PC-3 (cell line): Measurements from ENCODE around the gene UBE2D4. TPM values are rescaled to one million over a fixed set of nuclear protein-coding genes. Genes with fewer than 3 reads are reported as not detected.
A peak's percentile ranks its signal among the peaks of the same experiment; 100 is the strongest.

Experiments
- ATAC-seq: fragments of 200-7000 bp; cut with Tn5 transposase; 2 replicates; pipeline ENCODE4 v1.9.1; 2020; ENCODE audit warnings: mild to moderate bottlenecking, moderate library complexity
- BruUV-seq: library from RNA; stranded (reverse); fragments of 400-500 nt; replicated peaks from 2 replicates; lab custom pipeline; 2021; lab: Mats Ljungman, UMichigan
- CTCF ChIA-PET: fragments of 300-600 bp; sonication (Branson Sonifier 250); formaldehyde crosslinking; loops from one replicate; lab custom pipeline; 2022; ENCODE audit warnings: antibody characterized with exemption; lab: Charles Lee
- POLR2A ChIA-PET: fragments of 300-600 bp; sonication (Branson Sonifier 250); formaldehyde crosslinking; loops from one replicate; lab custom pipeline; 2022; ENCODE audit warnings: antibody characterized with exemption; ENCODE audit not compliant: unreplicated experiment; lab: Charles Lee
- DNase-seq: peaks from one replicate; pipeline ENCODE4 v3.0.0-alpha.2; 2015
- H2AFZ ChIP-seq: fragments of 300-600 bp; sonication (generic); 2 replicates; pipeline ENCODE4 v1.6.0; 2016; ENCODE audit warnings: antibody characterized with exemption, low read length
- H3F3A ChIP-seq: fragments of 300-600 bp; sonication (generic); one replicate; pipeline ENCODE4 v1.6.0; 2017; ENCODE audit warnings: antibody characterized with exemption, low read length, control low read depth, mild to moderate bottlenecking; ENCODE audit not compliant: unreplicated experiment
- H3K27ac ChIP-seq: fragments of 300-600 bp; sonication (generic); 2 replicates; pipeline ENCODE4 v1.5.1; 2016; ENCODE audit warnings: mild to moderate bottlenecking, low read length
- H3K27me3 ChIP-seq: fragments of 300-600 bp; sonication (generic); 2 replicates; pipeline ENCODE4 v1.6.1; 2016; ENCODE audit warnings: low read length, mixed read lengths
- H3K36me3 ChIP-seq: fragments of 300-600 bp; sonication (generic); 2 replicates; pipeline ENCODE4 v1.6.1; 2016; ENCODE audit warnings: low read depth, mixed run types, low read length, mixed read lengths
- H3K4me1 ChIP-seq: fragments of 300-600 bp; sonication (generic); 2 replicates; pipeline ENCODE4 v1.5.1; 2016; ENCODE audit warnings: low read length; ENCODE audit not compliant: insufficient read depth
- H3K4me2 ChIP-seq: fragments of 300-600 bp; sonication (generic); 2 replicates; pipeline ENCODE4 v1.6.0; 2016; ENCODE audit warnings: low read length
- H3K4me3 ChIP-seq: fragments of 300-600 bp; sonication (generic); 2 replicates; pipeline ENCODE4 v1.5.1; 2016; ENCODE audit warnings: mild to moderate bottlenecking, low read length, mixed read lengths
- H3K79me2 ChIP-seq: fragments of 300-600 bp; sonication (generic); 2 replicates; pipeline ENCODE4 v1.6.1; 2017; ENCODE audit warnings: low read length, mixed read lengths
- H3K9ac ChIP-seq: fragments of 300-600 bp; sonication (generic); 2 replicates; pipeline ENCODE4 v1.6.0; 2016; ENCODE audit warnings: mild to moderate bottlenecking, low read length
- H3K9me2 ChIP-seq: fragments of 300-600 bp; sonication (generic); replicated peaks from 2 replicates; pipeline ENCODE4 v1.6.1; 2016; ENCODE audit warnings: mixed run types, low read length, mixed read lengths
- H3K9me3 ChIP-seq: fragments of 300-600 bp; sonication (generic); 2 replicates; pipeline ENCODE4 v1.6.1; 2016; ENCODE audit warnings: low read length, mixed read lengths
- H4K20me1 ChIP-seq: fragments of 300-600 bp; sonication (generic); 2 replicates; pipeline ENCODE4 v1.6.1; 2016; ENCODE audit warnings: low read length, mixed read lengths
- CTCF ChIP-seq: fragments of 300-600 bp; sonication (generic); conservative IDR thresholded peaks from 2 replicates; pipeline ENCODE4 v1.5.1; 2017; ENCODE audit warnings: antibody characterized with exemption, low read depth, mild to moderate bottlenecking, low read length
- EZH2 ChIP-seq: fragments of 300-600 bp; sonication (generic); IDR thresholded peaks from one replicate; pipeline ENCODE4 v1.6.1; 2017; ENCODE audit warnings: antibody characterized with exemption, mild to moderate bottlenecking, low read length; ENCODE audit not compliant: unreplicated experiment
- EZH2phosphoT487 ChIP-seq: fragments of 300-600 bp; sonication (generic); IDR thresholded peaks from 2 replicates; pipeline ENCODE4 v1.6.1; 2018; ENCODE audit warnings: mild to moderate bottlenecking, antibody characterized with exemption, low read length, borderline replicate concordance
- intact Hi-C: fragments of 100-400 bp; cut with micrococcal nuclease; formaldehyde crosslinking; loops from 2 replicates; pipeline ENCODE4 v1.9.0; 2023
- total RNA-seq: library from RNA; depleted of rRNA; stranded (reverse); fragments of >200 nt; gene quantifications from 2 replicates; pipeline ENCODE4 v1.2.3, GENCODE V29; 2014

Gene UBE2D4
- total RNA-seq, 1 experiment from 2014 or later = 11.8 TPM

GRCh38 chr7:43944286-43944685 is 18.1 kb downstream of the UBE2D4 start:
- Histone ChIP-seq H3K9ac (no peak overlapping the region), H3K4me3 (no peak overlapping the region), H2AFZ (no peak overlapping the region), H3K27ac (peak overlapping the region; percentile 76; the same call in 1 of the 2 replicates), H3K4me2 (no peak overlapping the region), H3K36me3 (no peaks in the 10 kb centered on the region), H3K79me2 (no peaks in the 10 kb centered on the region), H4K20me1 (no peaks in the 10 kb centered on the region), H3K9me3 (no peaks in the 10 kb centered on the region), H3F3A (no peaks in the 10 kb centered on the region), H3K9me2 (no peaks in the 10 kb centered on the region), H3K27me3 (no peaks in the 10 kb centered on the region), H3K4me1 (peaks cover 16% of the 10 kb centered on the region)
- BruUV-seq = no TSS peak
- CTCF ChIA-PET = no interaction called here
- ATAC-seq (no peak), DNase-seq (no peak)
- intact Hi-C loops = no loop called here
- POLR2A ChIA-PET = no interaction called here
- TF ChIP-seq EZH2phosphoT487 (no peak), CTCF (no peak), EZH2 (no peak)

- intact Hi-C loops = no loop called here
- Histone ChIP-seq H3K4me3 (no peak overlapping the region), H3K27ac (no peak overlapping the region), H3K9me3 (no peaks in the 10 kb centered on the region), H4K20me1 (no peaks in the 10 kb centered on the region), H3F3A (no peaks in the 10 kb centered on the region), H3K79me2 (no peaks in the 10 kb centered on the region), H3K4me1 (no peaks in the 10 kb centered on the region), H3K9ac (no peak overlapping the region), H3K27me3 (no peaks in the 10 kb centered on the region), H3K9me2 (no peaks in the 10 kb centered on the region), H3K4me2 (no peak overlapping the region), H2AFZ (no peak overlapping the region), H3K36me3 (no peaks in the 10 kb centered on the region)
- no TSS peak for BruUV-seq
- ATAC-seq (no peak), DNase-seq (no peak)
- ChIA-PET CTCF (no interaction called here), POLR2A (no interaction called here)
- no peak for TF ChIP-seq EZH2phosphoT487
- no peak for TF ChIP-seq EZH2
- no peak for TF ChIP-seq CTCF
Observed at GRCh38 chr7:43952028-43952427, 25.8 kb downstream of the UBE2D4 start.

- Histone ChIP-seq H3K27me3 (no peaks in the 10 kb centered on the region), H3K79me2 (no peaks in the 10 kb centered on the region), H3K4me1 (no peaks in the 10 kb centered on the region), H2AFZ (no peak overlapping the region), H3K9me2 (no peaks in the 10 kb centered on the region), H3F3A (no peaks in the 10 kb centered on the region), H3K9me3 (no peaks in the 10 kb centered on the region), H3K36me3 (no peaks in the 10 kb centered on the region), H3K27ac (no peak overlapping the region), H3K4me3 (no peak overlapping the region), H3K9ac (no peak overlapping the region), H3K4me2 (no peak overlapping the region), H4K20me1 (no peaks in the 10 kb centered on the region)
- TSS peak; percentile 26 for BruUV-seq
- intact Hi-C loops = no loop called here
- ChIA-PET CTCF (no interaction called here), POLR2A (no interaction called here)
- no peak for DNase-seq
- TF ChIP-seq EZH2 = no peak
- no peak for TF ChIP-seq CTCF
- TF ChIP-seq EZH2phosphoT487 = no peak
- no peak for ATAC-seq
Observed at GRCh38 chr7:43953071-43953470, 26.8 kb downstream of the UBE2D4 start.
